ENCODE results near the gene GGA3.
A peak's percentile ranks its signal among the peaks of the same experiment; 100 is the strongest.

- TF ChIP-seq POLR2A (IDR thresholded peaks at IDR 0.05; ENCODE audit: low read depth, low read length) (peak; percentile 51; the same call in 1 of the 2 replicates), POLR2AphosphoS5 (IDR thresholded peaks at IDR 0.05; ENCODE audit: low read depth, low read length) (peak; percentile 68)
These were observed 22.7 kb downstream of the GGA3 start for GRCh38 chr17:75238684-75239191.
